ENCODE data around the gene HOPX.
"Not testable (repeated sequence)": the region's sequence is repeated elsewhere in the genome, so short reads cannot be mapped to it uniquely, and the experiment has no call there.

HOPX gene, protein sequence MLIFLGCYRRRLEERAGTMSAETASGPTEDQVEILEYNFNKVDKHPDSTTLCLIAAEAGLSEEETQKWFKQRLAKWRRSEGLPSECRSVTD

GRCh38 chr4:56681158-56681852 is at the start of gene HOPX:
Gene HOPX, minus strand, starts transcription at chr4:56681296. Its CDS starts 23,480 bp downstream, at chr4:56657816.
- no peak for DNase-seq (ENCODE audit: low spot score)

- peak; percentile 27 for DNase-seq (ENCODE audit: low spot score)
Observed at GRCh38 chr4:56730097-56730496, 49.0 kb upstream of the HOPX start.

DNA sequence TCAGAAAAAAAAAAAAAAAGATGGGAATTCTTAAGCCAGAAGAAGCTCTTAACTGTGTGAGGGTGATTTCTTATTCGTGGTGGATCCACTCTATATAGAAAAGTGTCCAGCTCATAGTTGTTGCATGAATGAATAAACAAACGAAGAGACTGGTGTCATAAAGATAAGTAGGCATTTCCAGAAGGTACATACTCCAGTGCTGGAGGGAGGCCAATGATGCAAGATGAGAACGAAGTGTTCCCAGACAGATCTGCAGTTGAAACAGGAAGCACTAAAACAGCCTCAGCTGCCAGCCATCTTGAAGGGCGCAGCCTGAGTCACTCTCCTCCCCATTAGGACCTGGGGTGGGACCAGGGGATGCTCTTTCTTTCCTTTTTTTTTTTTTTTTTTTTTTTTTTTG is 47.4 kb upstream of the HOPX start:
- DNase-seq (ENCODE audit: low spot score) = no peak

DNA sequence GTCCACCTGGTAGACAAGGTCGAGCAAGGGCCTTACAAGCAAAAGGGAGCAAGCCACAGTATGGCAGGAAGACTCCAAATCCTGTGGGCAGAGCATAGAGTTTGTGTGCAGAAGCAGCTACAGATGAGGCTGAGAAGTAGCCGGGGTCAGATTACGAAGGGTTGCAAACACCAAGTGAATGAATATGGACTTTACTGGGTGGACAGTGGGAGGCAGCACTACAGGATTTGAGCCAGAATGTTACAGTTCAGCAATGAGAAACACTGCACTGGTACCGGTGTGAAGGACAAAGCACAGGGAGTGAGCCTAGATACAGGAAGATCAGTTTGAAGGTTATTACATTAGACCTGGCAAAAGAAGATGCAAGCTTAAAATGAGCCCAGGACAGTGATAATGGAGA is 46.1 kb upstream of the HOPX start:
- no peak for DNase-seq (ENCODE audit: low spot score)

- not testable (repeated sequence) for DNase-seq (ENCODE audit: low spot score)
Observed at GRCh38 chr4:56726593-56726992, 45.5 kb upstream of the HOPX start.

DNA sequence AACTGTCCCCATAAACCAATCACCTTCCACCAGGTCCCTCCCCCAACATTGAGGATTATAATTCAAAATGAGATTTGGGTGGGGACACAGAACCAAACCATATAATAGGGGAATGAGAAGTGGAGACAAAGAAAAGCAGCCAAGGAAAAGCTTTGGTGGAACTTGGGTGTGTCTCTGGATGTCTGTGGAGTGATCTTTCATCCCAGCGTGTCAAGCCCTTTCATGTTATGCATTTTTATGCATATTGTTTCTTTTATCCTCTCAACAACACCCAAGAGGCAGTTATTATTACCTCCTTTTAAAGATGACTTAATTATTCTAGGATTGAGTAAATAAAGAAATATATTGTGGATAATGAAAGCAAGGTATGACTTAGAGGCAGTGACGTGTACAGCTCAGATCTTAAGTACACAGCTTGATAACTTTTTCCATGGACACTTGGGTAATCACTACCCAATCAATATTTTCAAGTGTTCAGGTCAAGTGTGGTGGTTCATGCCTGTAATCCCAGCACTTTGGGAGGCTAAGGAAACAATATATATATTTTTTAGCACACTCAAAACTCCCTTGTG is 42.6 kb upstream of the HOPX start:
- DNase-seq (ENCODE audit: low spot score) = no peak

- no peak for DNase-seq (ENCODE audit: low spot score)
Observed at GRCh38 chr4:56723201-56723605, 42.1 kb upstream of the HOPX start.

DNA sequence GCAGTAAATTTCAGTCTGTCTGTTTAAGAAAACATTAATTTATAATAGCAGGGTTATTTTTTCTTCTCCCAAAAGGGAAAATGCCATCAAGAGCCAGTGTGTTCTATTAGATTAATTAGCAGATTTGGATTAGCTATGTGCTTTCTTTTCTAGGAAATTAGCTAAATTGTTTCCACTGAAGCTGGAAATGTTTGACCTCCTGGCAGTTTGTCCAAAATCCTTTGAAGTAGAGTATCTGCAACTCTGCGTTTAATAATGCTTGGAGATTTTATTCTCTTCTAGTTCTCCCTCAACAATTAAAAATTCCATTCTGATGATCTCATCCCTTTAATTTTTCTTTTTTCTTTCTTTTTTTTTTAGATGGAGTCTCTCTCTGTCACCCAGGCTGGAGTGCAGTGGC is 27.1 kb upstream of the HOPX start:
- DNase-seq (ENCODE audit: low spot score) = no peak

- DNase-seq (ENCODE audit: low spot score) = no peak
Observed at GRCh38 chr4:56705966-56706365, 24.9 kb upstream of the HOPX start.

GRCh38 chr4:56705334-56705733 is 24.2 kb upstream of the HOPX start:
- DNase-seq (ENCODE audit: low spot score) = no peak

GRCh38 chr4:56704089-56704871 is 23.2 kb upstream of the HOPX start:
- no peak for DNase-seq (ENCODE audit: low spot score)

DNA sequence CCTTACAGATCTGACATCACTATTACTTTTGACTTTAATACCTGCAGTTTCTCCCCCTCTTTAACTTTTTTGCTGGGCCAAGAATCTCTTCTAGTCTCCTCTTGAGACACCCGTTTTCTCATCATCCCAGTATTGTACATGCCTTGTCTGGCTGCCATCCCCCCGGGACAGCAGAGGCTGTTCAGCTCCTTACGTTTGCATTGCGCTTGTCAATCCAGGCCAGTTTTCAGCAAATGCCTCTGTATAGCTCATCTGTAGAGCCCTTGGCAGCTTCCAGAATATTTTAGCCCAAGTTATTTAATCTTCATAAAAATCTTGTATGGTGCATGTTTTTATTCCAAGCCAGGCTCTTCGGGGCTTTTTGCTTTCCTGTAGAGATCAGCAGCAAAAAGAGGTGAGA is 22.3 kb upstream of the HOPX start:
- DNase-seq (ENCODE audit: low spot score) = no peak

DNA sequence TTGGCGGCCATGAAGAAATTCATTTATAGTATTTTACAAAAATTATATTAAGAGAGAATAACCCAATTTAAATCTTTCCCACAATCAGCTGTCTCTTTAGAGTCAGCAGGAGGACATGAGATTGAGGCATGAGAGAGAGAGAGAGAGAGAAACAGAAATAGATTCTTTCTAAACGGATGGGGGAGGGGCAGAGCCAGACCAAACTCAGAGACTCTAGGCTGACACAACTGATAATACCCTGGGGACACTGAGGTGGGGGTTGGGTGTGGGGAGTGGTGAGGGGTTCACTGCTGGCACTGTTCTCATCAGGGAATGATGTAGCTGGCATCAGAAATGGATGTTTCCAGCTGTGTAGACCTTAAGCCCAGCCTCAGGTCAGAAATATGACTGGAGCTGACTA is 20.5 kb upstream of the HOPX start:
- no peak for DNase-seq (ENCODE audit: low spot score)

- DNase-seq (ENCODE audit: low spot score) = peak; percentile 23
Observed at GRCh38 chr4:56701161-56701480, 20.0 kb upstream of the HOPX start.

- DNase-seq (ENCODE audit: low spot score) = no peak
Observed at GRCh38 chr4:56699537-56700105, 18.5 kb upstream of the HOPX start.

DNA sequence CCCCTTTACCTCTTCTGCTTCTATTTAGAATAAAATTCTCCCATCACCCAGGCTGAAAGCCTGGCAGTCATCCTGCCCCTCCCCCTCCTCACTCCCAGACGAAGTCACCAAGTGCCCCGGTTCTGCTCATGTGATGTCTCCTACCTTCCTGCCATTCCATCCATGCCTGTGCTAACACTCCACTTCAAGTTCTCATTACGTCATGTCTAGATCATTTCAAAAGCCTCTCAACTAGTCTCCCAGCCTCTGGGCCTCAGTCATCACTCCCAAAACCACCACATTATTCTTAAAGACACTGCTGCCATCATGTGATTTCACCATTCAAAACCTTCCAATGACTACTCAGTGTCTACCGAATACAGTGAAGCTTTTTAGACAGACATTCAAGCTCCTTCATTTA is 17.2 kb upstream of the HOPX start:
- DNase-seq (ENCODE audit: low spot score) = no peak

GRCh38 chr4:56696056-56696455 is 15.0 kb upstream of the HOPX start:
- no peak for DNase-seq (ENCODE audit: low spot score)

DNA sequence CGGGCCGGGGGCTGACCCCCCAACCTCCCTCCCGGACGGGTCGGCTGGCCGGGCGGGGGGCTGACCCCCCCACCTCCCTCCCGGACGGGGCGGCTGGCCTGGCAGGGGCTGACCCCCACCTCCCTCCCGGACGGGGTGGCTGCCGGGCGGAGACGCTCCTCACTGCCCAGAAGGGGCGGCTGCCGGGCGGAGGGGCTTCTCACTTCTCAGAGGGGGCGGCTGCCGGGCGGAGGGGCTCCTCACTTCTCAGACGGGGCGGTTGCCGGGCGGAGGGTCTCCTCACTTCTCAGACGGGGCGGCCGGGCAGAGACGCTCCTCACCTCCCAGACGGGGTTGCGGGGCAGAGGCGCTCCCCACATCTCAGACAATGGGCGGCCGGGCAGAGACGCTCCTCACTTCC is 12.4 kb upstream of the HOPX start:
- not testable (repeated sequence) for DNase-seq (ENCODE audit: low spot score)

DNA sequence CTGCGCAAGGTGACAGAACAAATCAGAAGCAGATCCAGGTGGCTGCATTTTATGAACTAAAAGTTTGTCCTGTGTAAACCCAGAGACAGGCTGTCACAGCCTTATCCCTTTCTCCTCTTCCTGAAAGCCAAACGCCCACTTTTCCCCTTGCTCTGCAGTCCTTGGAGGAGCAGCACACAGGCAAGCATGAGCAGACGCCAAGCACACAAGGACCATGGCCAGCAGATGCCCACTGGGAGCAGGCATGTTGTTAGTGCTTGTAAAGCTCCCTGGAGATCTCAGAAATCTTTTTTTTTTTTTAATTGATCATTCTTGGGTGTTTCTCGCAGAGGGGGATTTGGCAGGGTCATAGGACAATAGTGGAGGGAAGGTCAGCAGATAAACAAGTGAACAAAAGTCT is 11.5 kb upstream of the HOPX start:
- DNase-seq (ENCODE audit: low spot score) = no peak

DNA sequence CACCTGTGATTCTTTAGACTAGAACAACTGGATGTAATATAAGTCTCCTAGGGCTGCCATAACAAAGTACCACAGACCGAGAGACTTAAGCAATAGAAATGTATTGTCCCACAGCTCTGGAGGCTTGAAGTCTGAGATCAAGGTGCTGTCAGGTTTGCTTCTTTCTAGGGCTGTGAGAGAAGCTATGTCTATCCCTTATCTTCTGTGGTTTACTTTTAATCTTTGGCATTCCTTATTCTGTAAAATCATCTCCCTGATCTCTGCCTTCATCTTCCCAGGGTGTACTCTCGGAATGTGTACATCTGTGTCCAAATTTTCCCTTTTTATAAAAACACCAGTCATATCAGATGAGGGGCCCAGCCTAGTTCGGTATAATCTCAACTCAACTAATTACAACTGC is 10.3 kb upstream of the HOPX start:
- DNase-seq (ENCODE audit: low spot score) = no peak

- DNase-seq (ENCODE audit: low spot score) = no peak
Observed at GRCh38 chr4:56690393-56690792, 9.3 kb upstream of the HOPX start.

DNA sequence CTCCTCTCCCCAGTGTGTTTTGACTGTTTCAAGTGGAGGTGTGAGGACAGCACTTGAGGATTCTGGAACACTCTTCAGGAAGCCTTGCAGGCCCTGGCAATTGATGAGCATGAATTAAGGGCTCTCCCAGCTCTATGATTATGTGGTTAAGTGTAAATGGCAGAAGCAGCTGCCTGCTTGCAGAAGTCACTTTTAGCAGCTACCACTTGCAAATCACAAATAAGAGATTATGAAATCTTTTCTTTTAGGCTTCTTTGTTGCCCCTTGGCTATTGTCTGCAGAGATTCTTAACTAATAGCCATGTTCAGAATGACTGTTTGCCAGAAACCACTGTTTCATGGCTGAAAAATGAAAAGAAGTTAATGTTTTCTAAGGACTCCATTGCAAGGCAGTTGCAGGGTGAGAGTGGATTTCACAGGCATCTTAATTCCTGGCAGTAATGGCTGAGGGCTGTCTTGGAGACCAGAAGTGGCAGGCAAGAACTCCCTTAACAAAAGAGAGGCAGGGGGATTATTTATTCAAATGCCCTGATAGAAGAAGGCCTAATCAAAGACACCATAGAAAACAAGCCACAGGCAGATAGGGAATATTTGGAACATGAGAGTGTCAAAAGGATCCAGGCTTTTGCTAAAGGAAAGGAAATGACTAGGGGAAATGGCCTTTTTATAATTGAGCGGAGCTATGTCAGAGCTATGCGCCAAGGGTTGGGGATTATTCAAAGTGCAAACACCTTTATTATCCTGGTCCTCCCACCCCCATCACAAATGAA is 8.3 kb upstream of the HOPX start:
- no peak for DNase-seq (ENCODE audit: low spot score)

Measured in RKO (cell line).